Neuronal stem cell (in vitro differentiated cells): ENCODE measurements around the gene RICTOR.
A peak's percentile ranks its signal among the peaks of the same experiment; 100 is the strongest.

Experiments used
- DNase-seq: peaks from one replicate; pipeline ENCODE4 v3.0.0-alpha.2; 2013; ENCODE audit warnings: low spot score
- H2AFZ ChIP-seq: one replicate; pipeline ENCODE4 v1.6.1; 2013; ENCODE audit warnings: mild to moderate bottlenecking, low read length, inconsistent platforms
- H2AK5ac ChIP-seq: 2 replicates; pipeline ENCODE4 v1.6.1; 2013; ENCODE audit warnings: low read depth, mild to moderate bottlenecking, inconsistent platforms, low read length, moderate library complexity, mixed read lengths
- H2BK120ac ChIP-seq: 2 replicates; pipeline ENCODE4 v1.6.1; 2013; ENCODE audit warnings: low read depth, mild to moderate bottlenecking, inconsistent platforms, low read length, moderate library complexity, mixed read lengths
- H2BK12ac ChIP-seq: one replicate; pipeline ENCODE4 v1.6.1; 2013; ENCODE audit warnings: low read length, inconsistent platforms
- H2BK15ac ChIP-seq: 2 replicates; pipeline ENCODE4 v1.6.1; 2013; ENCODE audit warnings: mild to moderate bottlenecking, low read length, inconsistent platforms, mixed read lengths
- H2BK5ac ChIP-seq: one replicate; pipeline ENCODE4 v1.6.1; 2013; ENCODE audit warnings: inconsistent platforms, mild to moderate bottlenecking, low read length, moderate library complexity
- H3K14ac ChIP-seq: one replicate; pipeline ENCODE4 v1.6.1; 2013; ENCODE audit warnings: low read length, inconsistent platforms
- H3K18ac ChIP-seq: 2 replicates; pipeline ENCODE4 v1.6.1; 2013; ENCODE audit warnings: low read length, inconsistent platforms
- H3K23ac ChIP-seq: 2 replicates; pipeline ENCODE4 v1.6.1; 2013; ENCODE audit warnings: low read depth, mild to moderate bottlenecking, mixed read lengths, low read length, inconsistent platforms; ENCODE audit not compliant: poor library complexity
- H3K27ac ChIP-seq: replicated peaks from 3 replicates; pipeline ENCODE4 v1.5.1; 2013; ENCODE audit warnings: low read length, inconsistent platforms
- H3K27me3 ChIP-seq, 3 experiments: 2 replicates each; pipeline ENCODE4 v1.6.1; 2013; ENCODE audit warnings: low read length in 3 of 3, mild to moderate bottlenecking in 2 of 3, inconsistent platforms in 1 of 3, low read depth in 1 of 3, mixed read lengths in 1 of 3, moderate library complexity in 1 of 3; ENCODE audit not compliant: control insufficient read depth in 3 of 3, insufficient read depth in 3 of 3
- H3K36me3 ChIP-seq, 2 donors: replicated peaks in 1 of 2; 2 replicates each; pipeline ENCODE4 v1.6.1; 2013; ENCODE audit warnings: low read length in 2 of 2; ENCODE audit not compliant: control insufficient read depth in 2 of 2, insufficient read depth in 2 of 2
- H3K4ac ChIP-seq: 2 replicates; pipeline ENCODE4 v1.6.1; 2013; ENCODE audit warnings: inconsistent platforms, mild to moderate bottlenecking, low read length, moderate library complexity
- H3K4me1 ChIP-seq, 2 donors: 1 replicate in 1 of 2; 2 replicates in 1 of 2; pipeline ENCODE4 v1.6.1; 2013; ENCODE audit warnings: low read length in 2 of 2, low read depth in 1 of 2; ENCODE audit not compliant: control insufficient read depth in 2 of 2, insufficient read depth in 1 of 2
- H3K4me2 ChIP-seq: one replicate; pipeline ENCODE4 v1.6.1; 2013; ENCODE audit warnings: mild to moderate bottlenecking, low read length, inconsistent platforms; ENCODE audit not compliant: insufficient read depth, poor library complexity, severe bottlenecking
- H3K4me3 ChIP-seq, 2 donors: 2 replicates each; pipeline ENCODE4 v1.5.1; 2013; ENCODE audit warnings: low read length in 2 of 2, mild to moderate bottlenecking in 2 of 2, inconsistent platforms in 1 of 2, moderate library complexity in 1 of 2
- H3K79me1 ChIP-seq: one replicate; pipeline ENCODE4 v1.6.1; 2013; ENCODE audit warnings: low read depth, mild to moderate bottlenecking, inconsistent platforms, low read length, moderate library complexity
- H3K9ac ChIP-seq: one replicate; pipeline ENCODE4 v1.6.1; 2013; ENCODE audit warnings: mild to moderate bottlenecking, low read depth, low read length, inconsistent platforms; ENCODE audit not compliant: poor library complexity
- H3K9me3 ChIP-seq, 2 donors: replicated peaks in 1 of 2; 2 replicates each; pipeline versions ENCODE3 to v1.6.1; 2013; ENCODE audit warnings: low read length in 2 of 2, mild to moderate bottlenecking in 2 of 2, inconsistent platforms in 1 of 2, low read depth in 1 of 2, mixed read lengths in 1 of 2, moderate library complexity in 1 of 2; ENCODE audit not compliant: control insufficient read depth in 2 of 2, insufficient read depth in 1 of 2
- H4K8ac ChIP-seq: one replicate; pipeline ENCODE4 v1.6.1; 2013; ENCODE audit warnings: low read depth, mild to moderate bottlenecking, inconsistent platforms, low read length, moderate library complexity
- H4K91ac ChIP-seq: one replicate; pipeline ENCODE4 v1.6.1; 2013; ENCODE audit warnings: low read length, low read depth, mild to moderate bottlenecking, inconsistent platforms; ENCODE audit not compliant: poor library complexity
- WGBS, 2 donors: extraction: QIAGEN DNeasy Blood & Tissue Kit; methylation state at CpG; one replicate each; pipeline ENCODE4 v1.1.7; 2013; ENCODE audit warnings: missing lambda C conversion rate in 2 of 2, mixed read lengths in 1 of 2; ENCODE audit not compliant: insufficient read length in 2 of 2, insufficient replicate concordance in 1 of 2; ENCODE audit errors: extremely low coverage in 2 of 2; 5-methylcytosine and 5-hydroxymethylcytosine counted together

RICTOR gene

GRCh38 chr5:39076757-39077728 lies 2.8 kb upstream of the RICTOR start:
- H4K8ac ChIP-seq, result no peak overlapping the region
- peaks cover 0 to 3% of the 10 kb centered on the region in 2 donors for H3K4me1 ChIP-seq
- peaks cover 1% of the 10 kb centered on the region for H3K79me1 ChIP-seq
- peaks cover 0 to 4% (median 0%) of the 10 kb centered on the region in 3 experiments for H3K27me3 ChIP-seq
- H2BK12ac ChIP-seq, result no peak overlapping the region
- no peak for DNase-seq
- H3K4ac ChIP-seq, result no peak overlapping the region
- H2BK15ac ChIP-seq, result no peak overlapping the region
- no peak overlapping the region for H3K4me2 ChIP-seq
- H3K36me3 ChIP-seq, result no peaks in the 10 kb centered on the region
- no peak overlapping the region for H2AK5ac ChIP-seq
- H3K27ac ChIP-seq, result no peak overlapping the region
- H3K23ac ChIP-seq, result no peak overlapping the region
- no peak overlapping the region for H3K4me3 ChIP-seq
- H2BK5ac ChIP-seq, result no peak overlapping the region
- no peak overlapping the region for H3K14ac ChIP-seq
- H3K9me3 ChIP-seq, result no peaks in the 10 kb centered on the region
- H3K9ac ChIP-seq, result no peak overlapping the region
- no peak overlapping the region for H4K91ac ChIP-seq
- no peak overlapping the region for H2BK120ac ChIP-seq
- no CpG with 5 or more reads among the region's 6 CpGs for WGBS, 2 donors
- no peak overlapping the region for H3K18ac ChIP-seq
- no peak overlapping the region for H2AFZ ChIP-seq

DNA sequence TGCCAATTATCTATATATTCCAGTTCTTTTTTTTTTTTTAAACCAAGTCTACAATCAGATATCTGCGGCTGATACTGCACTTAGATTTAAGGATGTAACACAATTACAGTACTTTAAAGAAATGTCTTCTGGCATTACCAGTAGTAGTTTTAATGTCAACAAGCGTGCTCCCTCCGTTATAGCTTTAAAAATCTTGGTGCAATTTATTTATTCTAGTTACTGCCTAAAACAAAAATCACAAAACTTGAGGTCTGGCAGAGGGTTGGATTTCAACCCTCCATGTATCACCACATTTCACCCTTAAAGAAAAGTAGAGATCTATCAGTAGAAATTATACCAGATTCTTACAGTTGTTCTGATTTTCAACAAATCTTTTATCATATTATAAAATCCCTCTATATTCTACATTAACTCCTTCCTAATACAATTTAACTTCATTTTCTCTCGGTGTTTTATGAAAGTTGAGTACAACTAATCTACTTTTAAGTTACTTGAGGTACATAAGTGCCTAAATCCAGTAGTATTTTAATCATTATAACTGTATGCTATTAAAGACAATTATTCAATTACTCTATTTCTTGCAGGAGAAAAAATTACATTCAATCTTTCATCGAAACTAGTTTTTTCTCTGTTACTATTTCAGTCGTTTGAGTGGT lies 2.0 kb upstream of the RICTOR start:
- Histone ChIP-seq H3K18ac (no peak overlapping the region), H2BK5ac (no peak overlapping the region), H3K9ac (no peak overlapping the region), H2AFZ (no peak overlapping the region), H2BK15ac (no peak overlapping the region), H3K4me2 (no peak overlapping the region), H3K4me3 (no peak overlapping the region), H2BK120ac (no peak overlapping the region), H3K79me1 (peaks cover 1% of the 10 kb centered on the region), H3K23ac (no peak overlapping the region), H3K4me1 (peaks cover 0 to 3% of the 10 kb centered on the region in 2 donors), H3K4ac (no peak overlapping the region), H3K36me3 (no peaks in the 10 kb centered on the region), H2AK5ac (no peak overlapping the region), H4K8ac (no peak overlapping the region), H3K14ac (no peak overlapping the region), H3K27me3 (peaks cover 0 to 4% (median 0%) of the 10 kb centered on the region in 3 experiments), H2BK12ac (no peak overlapping the region), H3K9me3 (no peaks in the 10 kb centered on the region), H3K27ac (no peak overlapping the region), H4K91ac (no peak overlapping the region)
- DNase-seq, result no peak
- WGBS, 2 donors, result 100% methylated on average over 1 of the region's 6 CpGs

DNA sequence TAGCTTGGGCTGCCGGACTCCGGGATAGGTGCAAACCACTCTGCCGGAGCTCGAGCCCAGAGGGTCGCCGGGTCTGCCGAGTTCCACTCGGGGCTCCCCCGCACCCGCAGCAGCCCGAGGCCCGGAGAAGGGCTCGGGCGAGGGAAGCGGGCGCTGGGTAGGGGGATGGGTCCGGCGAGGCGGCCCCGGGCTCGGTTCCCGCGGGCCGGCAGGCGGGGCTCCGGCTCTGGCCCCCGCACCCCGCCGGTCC lies 507 bp downstream of the RICTOR start:
- Histone ChIP-seq H3K9me3 (no peaks in the 10 kb centered on the region), H3K27me3 (peaks cover 0 to 4% (median 0%) of the 10 kb centered on the region in 3 experiments)

More for the DNA sequence above, 507 bp downstream of the RICTOR start:
- Histone ChIP-seq H4K8ac (no peak overlapping the region), H2AFZ (peak overlapping the region; percentile 100), H3K4me2 (peak overlapping the region; percentile 53), H4K91ac (no peak overlapping the region), H3K36me3 (peaks cover 0 to 7% of the 10 kb centered on the region in 2 donors), H3K9ac (peak overlapping the region; percentile 90), H2BK12ac (no peak overlapping the region), H2BK5ac (peak overlapping the region; percentile 75), H2BK15ac (peak overlapping the region; percentile 67), H3K4me3 (peak overlapping the region; percentile 90 to 100), H3K14ac (no peak overlapping the region), H2AK5ac (no peak overlapping the region), H3K27ac (peak overlapping the region; percentile 94), H3K23ac (peak overlapping the region; percentile 80), H3K4ac (no peak overlapping the region), H3K4me1 (peaks cover 0 to 3% of the 10 kb centered on the region in 2 donors), H2BK120ac (no peak overlapping the region), H3K18ac (peak overlapping the region; percentile 99), H3K79me1 (peaks cover 1% of the 10 kb centered on the region)
- DNase-seq, result peak; percentile 29
- WGBS, 2 donors, result no CpG with 5 or more reads among the region's 29 CpGs
